GM20000 (cell line): ENCODE measurements around the gene PARD6G.

ENCODE experiments used
- DNase-seq: peaks from one replicate; pipeline ENCODE4 v3.0.0; 2012; ENCODE audit warnings: low spot score
- TF ChIP-seq, protein P1 (sequence below): IDR thresholded peaks from 2 replicates; pipeline ENCODE4 v1.5.1; 2012; ENCODE audit warnings: mild to moderate bottlenecking, control low read depth; ENCODE audit errors: extremely low read depth, missing control alignments

Gene PARD6G

DNA sequence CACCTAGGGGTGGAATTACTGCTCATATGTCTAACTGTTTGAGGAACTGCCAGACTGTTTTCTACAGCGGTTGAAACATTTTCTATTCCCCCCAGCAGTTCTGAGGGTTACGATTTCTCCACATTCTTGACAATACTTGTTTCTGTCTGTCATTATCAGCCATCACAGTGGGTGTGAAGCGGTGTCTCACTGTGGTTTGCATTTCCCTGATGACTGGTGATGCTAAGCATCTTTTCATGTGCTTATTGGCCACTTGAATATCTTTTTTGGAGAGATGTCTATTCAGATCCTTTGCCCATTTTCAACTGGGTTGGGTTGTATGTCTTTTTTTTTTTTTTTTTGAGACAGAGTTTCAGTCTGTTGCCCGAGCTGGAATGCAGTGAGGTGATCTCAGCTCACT lies 75.3 kb downstream of the PARD6G start:
- no peak for DNase-seq
- TF ChIP-seq, protein P1, sequence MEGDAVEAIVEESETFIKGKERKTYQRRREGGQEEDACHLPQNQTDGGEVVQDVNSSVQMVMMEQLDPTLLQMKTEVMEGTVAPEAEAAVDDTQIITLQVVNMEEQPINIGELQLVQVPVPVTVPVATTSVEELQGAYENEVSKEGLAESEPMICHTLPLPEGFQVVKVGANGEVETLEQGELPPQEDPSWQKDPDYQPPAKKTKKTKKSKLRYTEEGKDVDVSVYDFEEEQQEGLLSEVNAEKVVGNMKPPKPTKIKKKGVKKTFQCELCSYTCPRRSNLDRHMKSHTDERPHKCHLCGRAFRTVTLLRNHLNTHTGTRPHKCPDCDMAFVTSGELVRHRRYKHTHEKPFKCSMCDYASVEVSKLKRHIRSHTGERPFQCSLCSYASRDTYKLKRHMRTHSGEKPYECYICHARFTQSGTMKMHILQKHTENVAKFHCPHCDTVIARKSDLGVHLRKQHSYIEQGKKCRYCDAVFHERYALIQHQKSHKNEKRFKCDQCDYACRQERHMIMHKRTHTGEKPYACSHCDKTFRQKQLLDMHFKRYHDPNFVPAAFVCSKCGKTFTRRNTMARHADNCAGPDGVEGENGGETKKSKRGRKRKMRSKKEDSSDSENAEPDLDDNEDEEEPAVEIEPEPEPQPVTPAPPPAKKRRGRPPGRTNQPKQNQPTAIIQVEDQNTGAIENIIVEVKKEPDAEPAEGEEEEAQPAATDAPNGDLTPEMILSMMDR = no peak

DNA sequence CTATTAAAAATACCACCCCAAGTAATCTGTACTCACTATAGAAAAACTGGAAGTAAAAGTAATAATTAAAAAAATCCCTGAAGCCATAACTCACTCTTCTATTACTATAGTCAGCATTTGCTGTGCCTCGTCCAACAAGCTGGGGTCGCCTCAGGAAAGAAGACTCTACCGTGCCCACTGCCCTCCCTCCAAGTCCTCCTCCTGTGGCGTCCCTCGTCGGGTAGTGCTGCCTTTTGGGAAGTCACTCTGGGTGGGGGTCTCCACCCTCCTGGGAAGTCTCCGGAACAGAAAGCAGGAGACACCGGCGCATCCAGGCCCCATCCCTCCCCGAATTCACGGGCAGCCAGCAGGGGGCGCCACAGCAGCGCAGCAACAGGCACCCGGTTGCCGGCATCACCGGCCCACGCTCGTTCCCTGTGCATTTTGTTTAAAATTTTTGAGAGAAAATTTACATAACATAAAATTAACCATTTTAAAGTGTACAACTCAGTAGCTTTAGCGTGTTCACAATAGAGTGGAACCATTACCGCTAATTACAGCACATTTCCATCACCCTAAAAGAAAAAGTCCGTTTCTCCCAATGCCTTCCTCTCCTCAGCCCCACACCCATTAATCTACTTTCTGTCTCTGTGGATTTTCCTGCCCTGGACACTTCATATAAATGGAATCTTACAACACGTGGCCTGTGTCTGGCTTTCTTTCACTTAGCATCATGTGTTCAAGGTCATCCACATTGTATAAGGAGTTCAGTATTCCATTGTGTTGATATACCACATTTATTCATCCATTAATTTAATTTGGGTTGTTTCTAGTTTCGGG lies 76.1 kb downstream of the PARD6G start:
- TF ChIP-seq, protein P1 = peak; percentile 94
- DNase-seq = peak; percentile 79

DNA sequence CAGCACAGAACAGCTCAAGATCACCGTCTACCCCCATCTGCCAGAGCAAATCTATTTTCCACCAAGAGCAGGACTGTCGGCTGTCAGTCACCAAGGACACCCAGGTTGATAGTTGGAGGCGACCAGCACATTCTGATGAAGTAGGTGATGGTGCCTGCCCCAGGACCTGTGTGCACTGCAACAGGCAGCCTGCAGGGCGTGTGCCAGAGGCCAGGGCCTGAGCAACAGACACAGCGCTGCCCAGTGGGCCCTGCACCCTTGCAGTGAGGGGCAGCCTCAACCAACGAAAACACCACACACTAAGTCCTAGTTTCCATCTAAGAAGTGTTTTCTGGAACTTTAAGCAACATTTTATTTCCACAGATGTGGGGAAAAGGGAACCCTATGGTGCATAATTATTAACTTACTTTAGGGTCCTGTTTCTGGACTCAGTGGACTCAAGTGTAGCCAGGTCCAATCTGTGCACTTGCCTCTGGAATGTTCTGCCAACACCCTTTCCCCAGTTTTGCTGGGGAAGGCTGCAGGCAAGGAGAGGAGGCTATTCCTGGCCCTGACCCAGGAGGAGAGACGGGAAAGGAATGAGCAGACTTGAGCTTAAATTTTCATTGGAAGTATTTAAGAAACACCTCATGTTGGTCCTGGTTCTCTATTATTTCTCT lies 76.8 kb downstream of the PARD6G start:
- TF ChIP-seq, protein P1 = no peak
- DNase-seq = no peak

DNA sequence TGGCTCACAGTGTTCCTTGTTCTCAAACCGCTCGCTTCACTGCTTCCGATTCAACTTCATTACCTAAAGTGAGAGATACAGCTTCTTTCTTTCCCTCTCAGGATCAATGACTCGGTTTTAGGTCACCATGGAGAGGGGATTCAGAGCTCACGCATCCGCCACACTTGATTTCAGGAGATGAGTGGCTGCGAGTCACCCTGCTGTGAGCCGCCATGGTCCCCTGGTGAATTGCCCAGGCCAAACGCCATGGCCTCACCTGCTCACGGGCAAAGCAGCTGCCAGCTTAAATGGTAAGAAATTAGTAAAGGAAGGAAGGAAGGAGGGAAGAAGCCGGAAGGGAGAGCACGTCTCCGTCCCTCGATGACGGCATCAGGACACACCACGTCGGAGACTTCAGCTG lies 77.7 kb downstream of the PARD6G start:
- DNase-seq = no peak
- TF ChIP-seq, protein P1 = no peak

DNA sequence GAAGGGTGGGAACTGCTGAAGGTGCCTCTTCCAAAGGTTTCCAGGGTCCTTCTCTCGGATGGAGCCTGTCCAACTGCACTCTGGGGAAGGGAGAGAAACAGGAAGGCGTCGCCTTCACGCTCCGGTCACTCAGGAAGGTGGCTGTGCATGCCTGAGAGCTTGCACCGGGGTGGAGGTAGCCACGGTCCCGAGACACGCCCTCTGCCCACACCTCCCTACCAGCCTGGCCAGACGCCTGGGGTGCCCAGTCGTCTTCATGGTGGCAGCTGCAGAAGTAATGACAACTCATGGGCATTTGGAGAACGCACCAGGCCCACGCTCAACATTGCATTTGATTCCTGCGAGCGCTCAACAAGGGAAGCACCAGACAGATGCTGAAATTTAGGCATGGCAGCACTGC lies 78.3 kb downstream of the PARD6G start:
- no peak for DNase-seq
- TF ChIP-seq, protein P1 = no peak

DNA sequence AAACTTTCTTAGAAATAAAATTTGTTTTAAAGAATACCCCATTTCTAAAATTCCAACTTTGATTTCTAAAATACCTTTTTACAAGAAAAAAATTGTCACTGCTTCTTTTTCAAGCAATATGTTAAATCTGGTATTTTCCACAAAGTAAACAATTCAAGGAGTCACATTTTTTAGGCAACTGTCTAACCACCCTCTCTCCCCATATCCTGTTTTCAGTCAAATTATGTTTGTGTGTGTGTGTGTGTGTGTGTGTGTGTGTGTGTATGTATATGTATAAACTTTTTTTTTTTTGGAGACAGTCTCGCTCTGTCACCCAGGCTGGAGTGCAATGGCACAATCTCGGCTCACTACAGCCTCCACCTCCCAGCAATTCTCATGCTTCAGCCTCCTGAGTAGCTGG lies 79.0 kb downstream of the PARD6G start:
- TF ChIP-seq, protein P1 = no peak
- no peak for DNase-seq

DNA sequence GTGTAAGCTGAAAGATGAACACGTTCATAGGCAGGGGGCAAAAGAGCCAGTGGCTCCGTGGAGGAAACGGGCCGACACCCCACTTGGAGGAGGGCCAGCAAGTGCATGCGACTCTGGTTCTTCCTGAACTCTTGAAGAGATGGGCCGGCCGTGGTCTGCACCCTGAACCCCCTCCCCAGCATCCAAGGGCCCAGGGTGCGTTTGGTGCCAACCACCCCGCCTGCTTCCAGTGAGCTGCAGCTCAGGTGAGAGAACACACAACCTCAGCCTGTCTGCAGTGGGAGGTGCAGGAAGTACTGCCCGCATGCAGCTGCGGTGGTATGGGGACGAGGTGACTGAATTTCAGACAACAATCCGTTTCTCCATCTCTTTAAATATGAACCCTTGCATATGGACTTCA lies 79.4 kb downstream of the PARD6G start:
- TF ChIP-seq, protein P1 = no peak
- DNase-seq = no peak
